GM18519 (cell line): ENCODE measurements around the gene C18orf32.
"Not testable (repeated sequence)": the region's sequence is repeated elsewhere in the genome, so short reads cannot be mapped to it uniquely, and the experiment has no call there.

Source experiments
- ATAC-seq: cut with Tn5 transposase; IDR thresholded peaks from one replicate; pipeline ENCODE4 v1.9.1; 2021; ENCODE audit warnings: mild to moderate bottlenecking, moderate library complexity; ENCODE audit not compliant: unreplicated experiment, low FRiP score

C18orf32 gene

GRCh38 chr18:49503931-49504330, 16.9 kb upstream of the C18orf32 start:
- no peak for ATAC-seq

- no peak for ATAC-seq
Observed at GRCh38 chr18:49500201-49500921, 13.3 kb upstream of the C18orf32 start.

GRCh38 chr18:49499046-49499637, 12.1 kb upstream of the C18orf32 start:
- no peak for ATAC-seq

GRCh38 chr18:49495480-49495879, 8.4 kb upstream of the C18orf32 start:
- ATAC-seq, result no peak

GRCh38 chr18:49495076-49495475, 8.0 kb upstream of the C18orf32 start:
- ATAC-seq, result no peak

- no peak for ATAC-seq
Observed at GRCh38 chr18:49494660-49495059, 7.6 kb upstream of the C18orf32 start.

GRCh38 chr18:49492694-49493033, 5.6 kb upstream of the C18orf32 start:
- no peak for ATAC-seq

GRCh38 chr18:49491857-49492693, 5.0 kb upstream of the C18orf32 start, which contains the start of gene RPL17:
TSS of gene RPL17 (minus strand) at chr18:49492465.
- peak; percentile 61 for ATAC-seq

- no peak for ATAC-seq
Observed at GRCh38 chr18:49491534-49491856, 4.5 kb upstream of the C18orf32 start.

GRCh38 chr18:49490246-49490762, 3.3 kb upstream of the C18orf32 start:
- no peak for ATAC-seq

- ATAC-seq, result no peak
Observed at GRCh38 chr18:49487711-49488310, 777 bp upstream of the C18orf32 start.

- ATAC-seq, result no peak
Observed at GRCh38 chr18:49486606-49486952, 455 bp downstream of the C18orf32 start.

- no peak for ATAC-seq
Observed at GRCh38 chr18:49486134-49486533, 900 bp downstream of the C18orf32 start.

GRCh38 chr18:49483198-49483597, 3.8 kb downstream of the C18orf32 start:
- no peak for ATAC-seq

- ATAC-seq, result no peak
Observed at GRCh38 chr18:49481907-49482306, 5.1 kb downstream of the C18orf32 start.

GRCh38 chr18:49481317-49481716, 5.7 kb downstream of the C18orf32 start:
- ATAC-seq, result no peak

- ATAC-seq, result no peak
Observed at GRCh38 chr18:49479381-49480137, 7.5 kb downstream of the C18orf32 start.

GRCh38 chr18:49476664-49477411, 10.2 kb downstream of the C18orf32 start:
- no peak for ATAC-seq

- ATAC-seq, result not testable (repeated sequence)
Observed at GRCh38 chr18:49474935-49475334, 12.1 kb downstream of the C18orf32 start.

GRCh38 chr18:49473721-49474120, 13.3 kb downstream of the C18orf32 start:
- no peak for ATAC-seq
